Forelimb muscle (tissue), 1 donor: Measurements from ENCODE around the gene IL12RB2. TPM values are rescaled to one million over a fixed set of nuclear protein-coding genes. Genes with fewer than 3 reads are reported as not detected.
A peak's percentile ranks its signal among the peaks of the same experiment; 100 is the strongest.

Source experiments
- DNase-seq: peaks from one replicate; pipeline ENCODE4 v3.0.0-alpha.2; 2013; ENCODE audit warnings: low read depth
- polyA plus RNA-seq: library from polyadenylated mRNA; unstranded; fragments of 120-200 nt; gene quantifications from one replicate; pipeline ENCODE4 v1.2.1, GENCODE V29; 2013; ENCODE audit not compliant: insufficient read length

IL12RB2 gene
- polyA plus RNA-seq, 1 donor, result 1.0 TPM

DNA sequence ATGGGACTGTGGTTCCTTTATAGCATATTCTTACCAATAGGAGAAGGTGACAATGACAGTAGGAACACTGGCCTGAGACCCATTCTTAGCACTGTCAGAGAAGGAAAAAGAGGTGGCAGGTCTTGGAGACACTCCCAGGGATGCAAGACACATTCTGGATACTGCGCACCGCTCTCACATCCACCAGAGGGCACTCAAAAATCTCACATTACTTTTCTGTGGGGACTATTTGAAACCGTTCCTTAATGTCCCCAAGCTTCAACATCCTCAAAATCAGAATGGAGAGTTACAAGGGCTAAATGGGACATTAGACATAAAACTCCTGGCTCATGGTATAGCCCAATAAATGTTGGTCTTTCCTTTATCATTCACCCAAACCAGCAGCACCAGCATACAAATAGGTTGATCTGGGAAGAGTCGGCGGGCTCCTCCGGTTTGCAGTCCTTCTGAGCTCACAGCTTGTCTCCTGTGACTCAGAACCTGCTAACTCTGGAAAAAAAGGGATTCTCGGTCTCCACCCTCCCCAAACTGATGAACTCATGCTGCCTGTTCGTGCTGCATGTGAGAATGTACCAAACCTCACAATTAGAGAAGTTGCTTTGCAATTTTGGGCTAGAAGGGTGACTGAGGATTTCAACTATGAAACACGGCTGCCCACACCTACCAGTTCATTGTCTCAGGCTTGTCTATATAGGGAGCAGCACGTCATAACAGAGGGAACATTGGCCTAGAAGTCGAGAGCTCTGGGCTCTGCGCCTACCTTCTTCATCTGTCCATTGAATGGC lies 40.2 kb downstream of the IL12RB2 start:
- peak; percentile 17 for DNase-seq

DNA sequence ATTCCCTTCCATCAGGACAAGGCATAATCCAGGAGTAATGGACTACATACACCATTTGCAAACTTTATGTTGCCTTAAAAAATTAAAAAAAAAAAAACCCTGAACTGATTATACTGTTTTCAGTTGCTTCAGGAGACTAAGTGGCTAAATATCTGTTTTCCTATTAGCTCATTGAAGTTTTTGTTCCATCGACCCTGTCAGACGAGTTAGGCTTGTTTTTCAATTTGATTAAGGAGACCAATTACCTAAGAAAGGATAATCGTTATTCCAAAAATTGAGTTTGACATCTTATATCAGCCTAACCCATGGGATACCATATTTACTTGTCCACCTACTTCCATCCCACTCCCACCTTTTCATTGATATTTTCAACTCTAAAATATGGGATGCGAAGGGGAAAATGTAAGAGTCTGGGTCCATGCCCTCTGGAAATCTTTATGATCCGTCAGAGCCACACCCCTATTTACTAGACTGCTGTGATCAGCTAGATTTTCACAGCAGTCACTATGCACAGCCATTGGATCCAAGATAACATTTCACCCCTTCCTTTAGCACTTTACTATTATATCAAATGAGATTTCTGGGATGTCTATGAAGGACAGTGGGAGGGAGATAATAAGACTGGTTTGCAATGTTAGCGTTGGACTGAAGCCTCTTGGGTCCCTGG lies 41.0 kb downstream of the IL12RB2 start:
- DNase-seq, result no peak

DNA sequence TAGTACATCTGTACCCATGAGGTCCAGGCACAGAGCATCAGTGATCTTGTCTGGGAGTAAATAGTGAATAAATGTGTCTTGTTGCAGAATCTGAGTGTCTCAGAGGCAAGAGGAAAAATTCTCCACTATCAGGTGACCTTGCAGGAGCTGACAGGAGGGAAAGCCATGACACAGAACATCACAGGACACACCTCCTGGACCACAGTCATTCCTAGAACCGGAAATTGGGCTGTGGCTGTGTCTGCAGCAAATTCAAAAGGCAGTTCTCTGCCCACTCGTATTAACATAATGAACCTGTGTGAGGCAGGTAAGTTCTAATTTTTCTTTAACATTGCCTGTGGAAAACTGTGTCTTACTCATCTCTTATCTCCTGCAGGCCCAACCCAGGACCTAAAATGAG lies 43.1 kb downstream of the IL12RB2 start:
- DNase-seq, result no peak

DNA sequence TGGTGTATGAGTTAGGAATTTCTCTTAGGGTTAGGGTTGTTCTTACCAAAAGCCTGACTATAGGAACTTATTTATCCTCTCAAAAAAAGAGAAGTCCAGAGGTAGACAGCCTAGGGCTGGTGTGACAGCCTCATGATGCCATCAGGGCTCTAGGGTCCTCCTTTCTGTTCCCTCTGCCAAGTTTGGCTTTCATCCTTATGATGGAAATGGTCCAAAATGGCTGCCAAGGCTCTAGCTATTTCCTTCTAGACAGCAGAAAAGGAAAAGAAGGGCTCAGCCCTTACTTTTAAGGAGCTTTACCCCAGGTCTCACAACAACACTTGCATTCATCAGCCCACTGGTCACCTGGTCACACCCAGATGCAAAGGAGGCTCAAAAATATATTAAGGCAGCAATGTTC lies 44.5 kb downstream of the IL12RB2 start:
- no peak for DNase-seq

DNA sequence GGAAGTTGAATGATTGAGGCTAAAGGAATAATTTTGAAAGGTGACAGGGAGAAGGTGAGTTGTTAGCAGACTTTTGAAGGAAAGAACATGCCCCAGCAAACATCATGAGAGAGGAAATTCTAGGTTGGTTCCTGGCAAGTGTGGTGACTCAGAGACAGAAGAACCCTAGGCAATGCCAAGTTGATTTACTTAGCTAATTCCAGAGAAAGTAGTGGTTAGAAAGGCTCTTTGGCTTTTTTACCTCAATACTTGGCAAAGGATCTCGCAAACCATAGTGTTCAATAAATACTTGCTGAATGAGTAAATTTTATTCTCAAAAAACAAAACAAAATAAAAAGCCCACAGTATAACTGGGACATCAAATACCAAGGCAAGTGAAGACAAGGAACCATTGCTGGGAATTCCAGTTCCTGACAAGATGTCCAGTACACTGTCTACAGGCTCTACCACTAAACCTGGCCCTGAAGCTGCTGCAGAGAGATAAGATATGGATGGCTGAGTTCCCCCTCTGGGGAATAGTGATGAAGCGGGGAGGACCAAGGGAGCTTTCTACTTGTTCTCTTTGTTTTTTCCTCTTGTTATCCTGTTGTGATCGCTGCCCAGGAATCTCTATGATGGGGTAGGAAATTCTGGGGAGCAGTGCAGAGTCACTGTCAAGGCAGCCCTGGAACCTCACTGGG lies 48.2 kb downstream of the IL12RB2 start:
- DNase-seq, result no peak

DNA sequence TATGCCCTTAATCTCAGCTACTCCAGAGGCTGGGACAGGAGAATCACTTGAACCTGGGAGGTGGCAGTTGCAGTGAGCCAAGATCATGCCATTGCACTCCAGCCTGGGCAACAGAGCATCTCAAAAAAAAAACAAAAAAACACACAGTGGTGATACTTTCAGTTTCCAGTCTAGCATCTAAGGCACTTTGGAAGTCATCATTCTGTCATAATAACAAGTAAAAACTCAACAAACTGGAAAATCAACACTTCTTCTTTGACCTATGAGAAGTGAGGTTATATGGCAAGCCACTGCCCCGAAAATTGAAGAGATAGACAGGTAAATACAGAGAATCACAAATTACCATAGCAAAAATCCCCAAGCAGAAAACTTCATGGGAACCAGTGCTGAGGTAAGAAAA lies 51.9 kb downstream of the IL12RB2 start:
- DNase-seq, result no peak

DNA sequence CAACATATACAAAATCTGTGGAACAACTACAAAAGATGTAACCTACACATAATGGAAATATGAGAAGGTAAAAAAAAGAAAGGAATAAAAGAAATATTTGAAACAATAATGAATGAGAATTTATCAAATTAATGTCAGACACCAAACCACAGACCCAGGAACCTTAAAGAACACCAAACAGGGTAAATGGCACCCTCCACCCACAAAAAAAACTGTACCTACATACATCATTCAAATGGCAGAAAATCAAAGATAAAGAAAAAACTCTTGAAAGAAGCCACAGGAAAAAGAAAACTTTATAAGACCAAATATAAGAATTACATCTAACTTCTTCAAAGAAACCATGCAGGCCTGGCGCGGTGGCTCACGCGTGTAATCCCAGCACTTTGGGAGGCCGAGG lies 54.0 kb downstream of the IL12RB2 start:
- no peak for DNase-seq

DNA sequence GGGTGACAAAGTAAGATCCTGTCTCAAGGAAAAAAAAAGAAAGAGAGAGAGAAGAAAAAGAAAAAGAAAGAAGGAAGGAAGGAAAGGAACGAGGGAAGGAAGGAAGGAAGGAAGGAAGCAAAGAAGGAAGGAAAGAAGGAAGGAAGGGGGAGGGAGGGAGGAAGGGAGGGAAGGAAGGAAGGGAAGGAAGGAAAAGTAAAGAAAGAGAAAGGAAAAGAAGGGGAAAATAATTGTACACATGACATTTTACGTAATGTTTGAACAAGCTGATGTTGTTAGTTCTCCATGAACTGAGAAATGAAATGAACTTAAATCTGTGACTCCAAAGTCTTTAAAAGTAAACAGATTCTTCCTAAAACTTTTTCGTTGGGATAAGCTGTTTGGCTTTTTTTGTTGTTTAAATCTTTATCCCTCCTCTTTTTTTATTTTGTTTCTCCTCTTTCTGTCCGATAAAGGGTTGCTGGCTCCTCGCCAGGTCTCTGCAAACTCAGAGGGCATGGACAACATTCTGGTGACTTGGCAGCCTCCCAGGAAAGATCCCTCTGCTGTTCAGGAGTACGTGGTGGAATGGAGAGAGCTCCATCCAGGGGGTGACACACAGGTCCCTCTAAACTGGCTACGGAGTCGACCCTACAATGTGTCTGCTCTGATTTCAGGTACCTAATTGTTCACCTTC lies 59.8 kb downstream of the IL12RB2 start:
- DNase-seq, result peak; percentile 1

DNA sequence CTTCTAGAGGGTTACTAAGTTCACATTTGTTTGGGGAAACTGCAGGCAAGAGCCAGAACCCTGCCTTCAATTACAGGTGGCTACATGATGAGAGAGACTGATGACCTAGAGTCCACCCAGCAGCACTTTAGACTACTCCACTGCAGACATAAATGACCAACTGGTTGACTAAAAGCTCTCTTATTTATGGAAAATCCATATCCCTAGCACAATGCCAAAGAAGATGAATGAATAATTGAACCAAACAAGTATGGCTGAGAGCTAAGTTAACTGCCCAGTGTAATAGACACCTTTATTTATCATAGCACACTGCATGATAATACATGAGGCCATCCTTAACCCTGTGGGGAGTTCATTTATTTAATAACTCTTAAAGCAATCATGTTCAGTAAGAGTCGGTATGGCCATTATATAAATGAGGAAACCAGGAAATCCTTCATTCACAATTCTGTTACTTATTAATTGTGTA lies 60.4 kb downstream of the IL12RB2 start:
- DNase-seq, result no peak

DNA sequence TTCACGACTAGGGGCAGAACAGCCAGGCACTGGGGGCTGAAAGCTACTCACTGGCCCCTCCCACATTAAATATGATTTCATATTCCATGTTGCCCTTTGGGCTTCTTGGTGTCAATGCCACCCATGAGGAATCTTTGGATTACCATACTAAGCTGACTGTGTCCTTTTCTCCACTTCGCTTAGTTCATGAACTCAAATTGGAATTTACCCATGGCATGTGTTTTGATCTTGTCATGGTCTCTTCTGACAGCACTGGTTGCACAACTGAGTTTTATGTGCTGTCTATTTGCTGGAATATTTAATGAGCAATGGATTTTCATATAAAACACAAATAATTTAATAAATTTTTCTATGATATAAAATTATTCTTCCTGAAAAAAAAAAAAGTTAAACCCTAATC lies 63.4 kb downstream of the IL12RB2 start:
- no peak for DNase-seq

DNA sequence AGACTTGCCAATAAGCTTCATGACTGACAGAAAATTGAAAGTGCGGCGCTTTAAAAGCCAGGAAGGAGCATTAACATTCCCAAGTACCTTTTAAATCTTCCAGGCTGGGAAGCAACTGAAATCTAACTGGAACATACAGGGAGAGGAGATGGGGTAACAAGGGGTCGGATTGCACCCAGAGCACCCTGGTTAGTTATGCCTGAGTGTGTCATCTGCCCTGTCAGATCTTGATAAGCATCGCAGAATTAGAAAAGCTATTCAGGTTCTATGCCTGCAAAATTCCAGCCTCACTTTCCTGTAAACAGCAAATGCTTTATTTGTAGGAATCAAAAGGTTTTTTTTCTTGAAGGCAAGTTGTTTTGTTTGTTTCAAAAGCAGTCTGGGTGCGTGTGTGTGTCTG lies 64.0 kb downstream of the IL12RB2 start:
- no peak for DNase-seq

DNA sequence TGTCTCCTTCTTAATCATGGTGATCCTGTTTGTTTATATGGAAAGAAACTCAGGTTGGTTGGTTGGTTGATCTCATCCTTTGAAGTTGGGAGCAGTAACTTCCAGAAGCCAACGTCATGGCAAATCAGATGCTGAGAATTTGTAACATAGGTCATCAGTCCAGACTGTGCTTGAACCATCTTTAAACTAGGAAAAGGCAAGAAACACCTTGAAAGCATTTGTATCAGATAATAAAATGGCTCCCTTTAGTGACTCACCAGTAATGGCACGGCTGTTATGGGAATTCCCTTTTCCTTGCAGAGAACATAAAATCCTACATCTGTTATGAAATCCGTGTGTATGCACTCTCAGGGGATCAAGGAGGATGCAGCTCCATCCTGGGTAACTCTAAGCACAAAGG lies 64.5 kb downstream of the IL12RB2 start:
- DNase-seq, result no peak

DNA sequence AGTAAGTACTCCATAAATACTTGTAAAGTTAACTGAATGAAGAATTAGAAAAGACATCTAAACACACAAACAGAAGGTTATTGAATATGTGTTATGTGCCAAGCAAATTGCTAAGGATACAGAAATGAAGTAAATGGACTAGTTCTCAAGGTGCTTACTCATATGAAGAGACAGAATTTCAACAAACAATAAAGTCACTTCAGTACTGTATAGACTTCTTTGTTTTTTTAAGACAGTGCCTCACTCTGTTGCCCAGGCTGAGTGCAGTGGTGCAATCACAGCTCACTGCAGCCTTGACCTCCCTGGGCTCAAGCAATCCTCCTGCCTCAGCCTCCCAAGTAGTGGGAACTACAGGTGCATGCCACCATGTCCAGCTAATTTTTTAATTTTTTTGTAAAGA lies 65.2 kb downstream of the IL12RB2 start:
- DNase-seq, result no peak

DNA sequence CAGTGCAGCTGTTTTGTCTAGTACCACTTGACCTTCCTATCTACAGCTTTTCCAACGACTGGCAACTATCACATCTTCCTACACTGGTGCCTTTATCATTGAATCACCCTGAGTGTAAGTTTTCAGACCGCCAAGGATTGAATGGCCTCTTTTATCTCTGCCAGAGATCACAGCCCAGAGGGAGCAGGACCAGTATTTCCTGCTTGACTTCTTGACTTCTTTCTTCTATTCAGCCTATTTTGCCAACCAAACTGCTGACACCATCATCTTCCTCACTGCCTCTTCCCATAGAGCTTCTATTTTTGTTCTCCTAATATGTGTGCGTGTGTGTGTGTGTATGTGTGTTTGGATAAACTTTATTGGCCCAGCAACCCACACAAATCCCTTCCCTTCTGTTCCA lies 68.7 kb downstream of the IL12RB2 start:
- no peak for DNase-seq

DNA sequence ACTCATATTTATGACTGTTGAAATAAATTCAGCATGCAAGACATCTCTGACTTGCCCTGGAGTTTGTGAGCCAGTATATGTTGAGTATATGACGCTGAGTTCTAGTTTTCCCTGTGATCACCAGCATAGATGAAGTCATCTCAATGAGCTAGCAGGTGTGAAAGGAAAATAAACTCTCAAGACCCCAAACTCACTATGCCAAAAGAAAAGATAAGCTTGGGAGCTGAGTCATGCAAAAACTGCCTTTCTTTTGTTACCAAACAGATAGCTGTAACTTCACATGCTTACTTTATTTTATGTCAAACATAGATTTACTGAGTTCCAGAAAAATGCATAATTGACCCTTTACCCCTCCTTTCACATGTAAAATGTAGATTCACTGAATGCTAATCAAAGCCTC lies 69.6 kb downstream of the IL12RB2 start:
- DNase-seq, result no peak

DNA sequence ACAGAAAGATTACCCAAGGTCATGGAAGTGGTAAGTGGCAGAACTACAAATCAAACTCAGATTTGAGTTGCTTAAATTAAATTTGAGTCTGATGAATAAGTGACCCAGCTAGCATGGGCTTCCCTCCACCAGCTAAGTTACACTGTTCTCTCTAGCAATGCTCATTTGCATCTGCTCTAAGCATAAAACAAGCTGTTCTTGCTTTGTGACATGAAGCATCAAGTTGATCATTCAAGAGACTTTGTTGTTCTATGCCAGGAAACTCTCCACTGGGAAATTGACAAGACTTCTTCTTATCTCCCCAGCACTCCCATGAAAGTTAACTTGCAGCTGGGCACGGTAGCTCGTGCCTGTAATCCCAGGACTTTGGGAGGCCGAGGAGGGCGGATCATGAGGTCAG lies 73.5 kb downstream of the IL12RB2 start:
- no peak for DNase-seq

DNA sequence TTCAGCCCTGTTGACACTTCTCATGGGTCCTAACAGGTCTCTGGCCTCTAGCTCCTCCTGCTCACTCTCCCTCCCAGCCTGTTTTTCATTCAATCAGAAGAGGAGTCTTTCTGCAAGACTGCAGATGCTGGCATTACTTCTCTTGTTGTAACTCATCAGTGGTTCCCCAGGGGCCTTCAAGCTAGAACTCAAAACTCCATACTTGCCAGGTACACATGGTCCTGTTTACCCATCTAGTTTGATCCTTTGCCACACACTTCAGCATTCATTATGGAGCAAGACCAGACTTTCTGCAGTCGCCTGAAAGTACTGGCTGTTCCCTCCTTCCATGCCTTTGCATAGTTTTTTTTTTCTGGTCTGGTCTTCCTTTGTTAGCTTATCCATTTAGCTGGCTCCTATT lies 74.6 kb downstream of the IL12RB2 start:
- no peak for DNase-seq

DNA sequence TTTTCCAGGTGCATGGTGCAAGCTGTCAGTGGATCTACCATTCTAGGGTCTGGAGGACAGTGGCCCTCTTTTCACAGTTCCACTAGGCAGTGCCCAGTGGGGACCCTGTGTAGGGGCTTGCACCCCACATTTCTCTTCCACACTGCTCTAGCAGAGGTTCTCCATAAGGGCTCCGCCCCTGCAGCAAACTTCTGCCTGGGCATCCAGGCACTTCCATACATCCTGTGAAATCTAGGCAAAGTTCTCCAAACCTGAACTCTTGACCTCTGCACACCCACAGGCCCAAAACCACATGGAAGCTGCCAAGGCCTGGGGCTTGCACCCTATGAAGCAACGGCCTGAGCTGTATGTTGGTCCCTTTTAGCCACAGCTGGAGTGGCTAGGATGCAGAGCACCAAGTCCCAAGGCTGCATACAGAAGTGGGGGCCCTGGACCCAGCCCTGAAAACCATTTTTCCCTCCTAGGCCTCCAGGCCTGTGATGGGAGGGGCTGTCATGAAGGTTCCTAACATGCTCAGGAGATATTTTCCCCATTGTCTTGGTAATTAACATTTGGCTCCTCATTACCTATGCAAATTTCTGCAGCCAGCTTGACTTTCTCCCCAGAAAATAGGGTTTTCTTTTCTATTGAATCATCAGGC lies 76.4 kb downstream of the IL12RB2 start:
- DNase-seq, result no peak

DNA sequence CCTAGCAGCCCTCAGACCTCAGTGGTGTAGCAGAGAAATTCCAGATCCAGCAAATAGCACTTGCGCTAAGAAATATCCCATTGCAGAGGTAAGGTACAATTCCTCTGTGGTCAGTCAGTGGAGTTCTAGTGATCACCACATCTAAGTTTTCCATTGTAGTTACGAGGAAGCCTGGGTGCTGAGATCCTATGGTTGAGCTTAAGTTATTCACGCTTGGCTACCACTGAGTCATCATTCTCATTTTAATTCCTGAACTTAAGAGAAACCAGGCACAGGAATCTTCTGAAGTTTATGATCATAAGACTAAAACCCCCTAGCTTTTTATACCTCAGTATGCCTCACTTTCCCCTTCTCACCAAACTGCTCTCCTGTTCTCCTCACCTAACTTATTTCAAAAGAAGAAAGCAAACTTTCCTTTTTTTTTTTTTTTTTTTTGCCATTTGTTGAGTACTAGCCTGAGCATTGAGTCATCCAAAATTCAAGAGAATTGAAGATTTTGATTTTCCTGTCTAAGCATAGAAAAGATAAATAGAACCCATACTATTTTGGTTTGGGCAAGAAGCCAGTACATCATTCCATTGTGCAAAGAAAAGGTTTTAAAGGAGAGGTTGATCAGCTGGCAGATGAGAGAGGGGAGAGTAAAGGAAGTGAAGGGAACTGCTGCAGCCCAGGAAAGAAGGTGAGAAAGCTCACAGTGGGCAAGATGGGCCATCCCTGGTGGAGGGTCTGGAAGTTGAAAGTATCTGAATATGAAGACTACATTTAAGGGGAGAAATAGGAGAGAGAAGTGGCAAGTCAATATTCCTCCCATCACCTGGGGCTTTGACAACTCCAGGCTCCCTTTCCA lies 82.6 kb downstream of the IL12RB2 start:
- DNase-seq, result no peak

DNA sequence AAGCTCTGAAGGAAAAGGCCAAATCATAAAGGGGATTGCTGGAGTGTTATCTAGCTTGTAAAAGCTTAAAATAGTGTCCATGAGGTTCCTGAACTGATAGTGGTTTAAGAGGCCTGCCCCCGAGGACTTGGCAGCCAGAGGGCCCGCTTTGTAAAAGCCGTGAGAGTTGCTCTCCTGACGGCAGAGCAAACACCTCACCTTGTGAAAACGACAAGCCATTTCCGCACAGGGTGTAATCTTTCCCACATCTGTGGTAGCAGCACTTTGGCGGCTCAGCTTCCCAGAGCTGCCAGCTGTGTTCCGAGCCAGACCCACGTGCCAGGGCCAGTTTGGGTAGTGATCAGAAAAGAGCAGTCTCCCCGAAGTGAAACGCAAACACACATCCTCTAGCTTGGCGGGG lies 85.6 kb downstream of the IL12RB2 start:
- no peak for DNase-seq

DNA sequence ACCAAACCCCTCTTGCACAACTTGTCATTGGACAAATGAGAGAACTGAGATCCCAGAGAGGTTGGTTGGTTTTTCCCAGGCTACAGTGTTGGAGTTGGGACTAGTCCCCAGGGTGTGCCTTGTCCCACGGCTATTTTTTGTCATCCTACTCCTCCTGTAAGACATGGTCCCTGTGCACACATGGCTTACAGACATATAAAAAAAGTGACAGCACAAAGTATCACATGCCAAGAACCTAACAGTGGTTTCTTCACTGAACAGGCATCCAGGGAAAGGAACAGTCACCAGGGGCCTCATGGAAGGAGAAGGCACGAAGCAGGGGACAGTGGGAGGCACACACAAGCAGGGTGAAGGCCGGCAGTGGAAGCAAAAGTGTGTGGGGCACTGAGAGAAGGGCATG lies 86.1 kb downstream of the IL12RB2 start:
- DNase-seq, result no peak
